ENCODE measurements around the gene CFDP1.

The CFDP1 gene

GRCh38 chr16:75402821-75403475 is 30.4 kb downstream of the CFDP1 start:
- peak; percentile 65 to 83 for DNase-seq

DNA sequence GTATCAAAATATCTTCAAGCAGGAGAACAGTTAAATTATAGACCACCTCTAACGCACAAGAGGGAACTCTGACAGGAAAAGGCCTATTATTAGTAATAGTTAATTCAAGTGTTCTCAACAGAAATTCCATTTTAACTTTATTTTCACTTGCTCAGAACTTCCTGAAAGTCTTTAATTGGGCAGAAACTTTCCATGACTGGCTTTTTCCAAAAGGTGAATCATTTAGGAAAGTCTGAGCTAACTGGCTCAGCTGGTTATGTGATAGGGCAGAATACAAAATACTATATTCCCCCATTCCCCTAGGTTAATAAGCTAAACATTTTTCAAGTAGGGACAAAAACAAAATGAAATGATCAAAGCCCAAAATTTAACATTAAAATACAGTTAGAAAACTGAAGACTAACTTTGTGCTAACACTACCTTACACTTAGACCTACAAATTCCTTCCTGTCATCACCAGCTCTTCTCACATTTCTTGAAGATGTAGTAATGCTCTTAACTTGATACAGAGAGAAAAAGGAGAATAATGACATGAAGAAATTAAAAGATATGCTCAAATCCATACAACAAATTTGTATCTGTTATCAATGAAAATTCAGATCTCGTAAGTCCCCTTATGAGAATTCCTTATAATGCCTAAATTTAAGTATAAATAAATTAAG is 31.0 kb downstream of the CFDP1 start:
- DNase-seq, result no peak

GRCh38 chr16:75401691-75402090 is 31.6 kb downstream of the CFDP1 start:
- no peak for DNase-seq

GRCh38 chr16:75398333-75398732 is 35.0 kb downstream of the CFDP1 start:
- DNase-seq, result no peak

GRCh38 chr16:75394941-75395340 is 38.4 kb downstream of the CFDP1 start:
- DNase-seq, result no peak

DNA sequence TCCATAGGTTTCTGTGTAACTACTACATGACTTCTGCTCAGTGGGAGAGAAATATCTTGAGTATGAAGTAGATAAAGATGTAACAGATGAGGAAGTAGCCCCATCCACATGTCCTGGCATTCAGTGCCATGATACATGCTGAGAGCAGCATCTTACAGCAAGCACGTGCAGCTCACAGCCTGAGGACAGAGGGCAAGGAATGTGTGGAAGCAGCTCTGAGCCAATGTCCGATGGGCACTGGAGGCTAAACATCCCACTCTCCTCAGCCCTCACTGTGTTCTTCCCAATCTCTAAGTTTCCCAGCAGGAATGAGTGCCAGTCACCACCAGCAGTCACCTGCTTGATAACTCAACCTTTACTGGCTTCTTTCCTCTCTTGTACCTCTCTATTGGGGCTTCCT is 40.4 kb downstream of the CFDP1 start:
- DNase-seq, result no peak

DNA sequence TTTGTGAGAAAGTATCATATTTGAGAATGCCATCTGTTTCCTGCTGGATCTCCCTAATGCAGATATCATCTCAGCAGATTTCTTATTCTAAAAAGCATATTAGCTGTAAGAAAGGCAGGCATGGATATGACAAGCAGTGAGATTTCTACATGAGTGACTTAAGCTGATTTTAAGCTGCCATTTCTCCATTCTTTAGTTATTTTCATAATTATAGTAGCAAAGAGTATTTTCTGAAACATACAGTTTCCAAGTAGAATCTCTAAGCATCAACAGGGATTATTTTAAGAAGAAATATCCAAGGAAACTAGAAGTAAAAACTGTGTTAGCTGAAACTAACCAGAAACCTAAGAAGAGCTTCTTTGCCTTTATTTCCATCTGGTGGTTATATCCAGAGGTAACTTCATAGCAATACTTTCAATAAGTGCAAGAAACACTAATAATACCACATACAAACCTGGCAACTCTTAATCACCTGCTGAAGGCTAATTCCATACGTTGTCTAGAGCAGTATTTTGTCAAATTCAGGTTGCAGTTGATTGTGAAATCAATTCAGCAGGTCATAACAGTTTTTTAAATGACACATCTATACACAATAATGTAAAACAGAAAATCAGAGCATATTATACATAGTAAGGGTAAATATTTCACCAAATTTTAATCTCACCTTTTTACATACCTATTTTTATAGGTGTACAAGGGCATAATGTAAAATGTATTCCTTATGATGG is 42.2 kb downstream of the CFDP1 start:
- DNase-seq, result no peak

DNA sequence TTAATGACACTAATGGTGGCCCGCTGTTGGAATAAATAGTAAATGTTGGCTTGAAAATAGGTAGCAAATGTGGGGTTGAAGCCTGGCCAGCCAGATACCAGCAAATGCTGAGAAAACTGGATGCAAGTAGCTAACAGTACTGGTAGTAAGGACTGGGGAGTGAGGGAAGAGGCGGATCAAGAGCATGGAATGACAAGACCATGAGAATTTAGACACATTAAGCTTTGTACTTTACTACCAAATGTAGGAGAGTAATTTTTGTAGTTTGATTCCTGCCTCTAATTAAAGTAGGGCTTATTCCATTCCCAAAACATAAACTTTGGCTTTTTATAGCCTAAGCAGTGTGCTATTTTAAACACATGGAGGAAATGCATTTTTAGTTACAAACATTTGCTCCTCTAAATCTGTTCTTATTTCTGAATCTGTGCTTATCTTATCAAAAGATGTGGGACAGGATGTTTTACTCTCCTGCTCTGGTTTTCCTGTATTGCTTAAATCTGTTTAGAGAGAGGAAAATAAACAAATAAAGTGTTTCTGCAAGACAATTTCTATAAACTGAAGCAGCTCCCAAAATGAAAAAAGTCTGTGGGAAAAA is 44.1 kb downstream of the CFDP1 start:
- DNase-seq, result no peak

- no peak for DNase-seq
Measured at GRCh38 chr16:75387951-75388350, 45.4 kb downstream of the CFDP1 start.

- peak; percentile 90 to 93 for DNase-seq
Measured at GRCh38 chr16:75385507-75386152, 47.7 kb downstream of the CFDP1 start.

DNA sequence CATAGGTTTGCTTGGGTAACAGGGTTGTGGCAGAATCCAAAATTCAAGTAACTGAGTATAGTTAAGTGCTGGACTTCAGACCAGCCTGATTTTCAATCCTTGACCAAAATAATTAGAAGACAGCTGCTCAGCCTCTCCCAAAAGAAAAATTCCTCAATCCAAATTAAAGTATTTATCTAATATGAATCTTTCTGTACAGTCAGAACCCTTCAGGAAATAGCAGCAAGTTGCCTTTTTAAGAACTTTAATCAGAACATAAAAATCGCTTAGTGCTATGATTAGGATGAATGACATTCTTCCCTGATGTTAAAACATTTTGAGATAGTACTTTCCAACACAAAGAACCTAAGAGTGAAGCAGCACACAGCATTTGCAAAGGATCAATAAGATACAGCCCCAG is 50.2 kb downstream of the CFDP1 start:
- no peak for DNase-seq

GRCh38 chr16:75382611-75383010 is 50.7 kb downstream of the CFDP1 start:
- DNase-seq, result no peak

GRCh38 chr16:75380870-75381269 is 52.4 kb downstream of the CFDP1 start:
- DNase-seq, result no peak

GRCh38 chr16:75379911-75380847 is 53.1 kb downstream of the CFDP1 start:
- peak; percentile 79 to 91 for DNase-seq

- no peak for DNase-seq
Measured at GRCh38 chr16:75379339-75379738, 54.0 kb downstream of the CFDP1 start.

DNA sequence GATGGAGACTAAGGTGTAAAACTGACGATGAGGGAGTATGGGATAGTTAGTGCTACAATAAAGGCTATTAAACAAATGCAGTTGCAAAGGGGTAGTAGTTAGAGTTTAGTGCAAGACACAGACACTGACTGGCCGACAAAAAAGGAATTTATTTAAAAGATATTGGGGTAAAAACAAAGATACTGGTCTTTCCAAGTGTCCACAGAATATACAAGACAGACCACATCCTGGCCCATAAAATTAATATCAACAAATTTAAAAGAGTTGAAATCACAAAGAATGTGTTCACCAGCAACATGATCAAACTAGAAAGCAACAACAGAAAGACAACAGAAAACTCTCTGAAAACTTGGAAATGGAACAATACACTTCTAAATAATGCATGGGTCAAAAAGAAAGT is 54.7 kb downstream of the CFDP1 start:
- DNase-seq, result no peak

DNA sequence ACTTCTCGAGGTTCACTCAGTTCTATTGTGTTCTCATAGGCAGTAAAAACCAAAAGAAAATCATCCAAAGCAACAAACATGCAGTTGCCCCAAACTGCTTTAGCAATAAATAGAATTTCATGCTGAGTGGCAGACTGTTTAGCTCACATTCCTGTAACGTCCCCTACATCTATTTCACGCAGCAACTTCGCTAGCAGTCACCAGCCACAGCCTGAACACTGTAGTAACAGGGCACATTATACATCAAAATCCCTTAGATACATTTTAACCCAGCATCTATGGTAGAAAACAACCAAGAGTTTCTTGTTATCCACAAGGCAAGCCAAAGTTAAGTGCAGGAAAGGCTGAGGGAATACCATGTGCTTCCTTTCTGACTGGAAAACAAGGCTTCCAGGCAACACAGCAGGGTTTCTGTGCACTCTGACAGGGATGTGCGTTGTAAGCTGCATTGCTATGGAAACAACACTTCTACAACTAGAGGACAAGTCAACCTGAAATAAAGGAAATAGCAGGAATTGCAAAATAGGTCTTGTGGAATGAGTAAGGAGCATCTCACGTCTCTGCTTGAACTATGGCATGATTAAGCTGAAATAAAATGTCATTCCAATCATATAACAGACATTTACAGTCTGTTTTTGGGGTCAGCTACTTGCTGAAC is 55.4 kb downstream of the CFDP1 start:
- no peak for DNase-seq

GRCh38 chr16:75376475-75377161 is 56.7 kb downstream of the CFDP1 start:
- DNase-seq, result no peak

DNA sequence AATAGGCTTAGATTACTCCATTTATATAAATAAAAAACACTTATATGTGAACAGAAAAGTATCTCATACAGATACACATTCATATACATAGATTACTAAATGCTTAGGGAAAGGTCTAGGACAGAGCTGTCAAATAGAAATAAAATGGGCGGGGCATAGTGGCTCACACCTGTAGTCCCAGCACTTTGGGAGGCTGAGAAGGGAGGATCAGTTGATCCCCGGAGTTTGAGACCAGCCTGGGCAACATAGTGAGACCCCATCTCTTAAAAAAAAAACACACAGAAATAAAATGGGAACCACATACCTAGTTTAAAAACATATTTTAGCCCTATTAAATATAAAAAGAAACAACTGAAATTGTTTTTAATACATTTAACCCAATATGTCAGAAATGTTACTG is 58.9 kb downstream of the CFDP1 start:
- DNase-seq, result no peak

DNA sequence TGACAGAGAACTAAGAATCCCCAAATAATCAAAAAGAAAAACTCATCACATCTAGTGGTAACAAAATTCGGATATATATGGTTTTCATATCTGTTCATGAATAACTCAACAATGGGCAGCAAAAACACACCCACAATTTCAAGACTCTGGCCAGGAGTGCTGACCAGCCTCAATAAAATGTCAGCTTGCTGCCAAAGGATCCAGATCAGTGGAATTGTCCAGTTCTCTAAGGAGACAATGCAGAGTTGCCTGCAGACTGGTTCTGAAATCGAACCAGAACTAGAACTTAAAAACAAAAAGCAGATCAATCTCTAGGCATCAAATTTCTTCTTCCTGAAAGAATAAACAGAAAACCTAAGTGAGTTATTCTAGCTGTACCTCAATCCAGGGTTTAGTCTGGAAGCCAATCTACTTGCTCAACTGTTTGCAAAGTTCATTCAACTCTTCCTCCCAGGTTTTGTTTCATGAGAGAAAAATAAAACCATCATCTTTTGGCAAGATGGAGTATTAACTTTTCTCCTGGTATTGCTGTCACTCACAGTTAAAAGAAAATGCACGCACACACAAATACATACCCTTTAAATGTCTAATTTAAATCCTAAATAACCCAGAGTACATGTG is 61.0 kb downstream of the CFDP1 start:
- DNase-seq, result no peak

All from Kasumi-1 (cell line).